ENCODE results near the gene TRIM40. TPM values are rescaled to one million over a fixed set of nuclear protein-coding genes. Genes with fewer than 3 reads are reported as not detected.
A peak's percentile ranks its signal among the peaks of the same experiment; 100 is the strongest.

The TRIM40 gene
- total and polyA plus RNA-seq, 2 of the 13 experiments (the other 11 are each of a cell fraction or from before 2014, with no cell fraction given): 0.58 TPM; not detected in 1

- TF ChIP-seq, protein P1, sequence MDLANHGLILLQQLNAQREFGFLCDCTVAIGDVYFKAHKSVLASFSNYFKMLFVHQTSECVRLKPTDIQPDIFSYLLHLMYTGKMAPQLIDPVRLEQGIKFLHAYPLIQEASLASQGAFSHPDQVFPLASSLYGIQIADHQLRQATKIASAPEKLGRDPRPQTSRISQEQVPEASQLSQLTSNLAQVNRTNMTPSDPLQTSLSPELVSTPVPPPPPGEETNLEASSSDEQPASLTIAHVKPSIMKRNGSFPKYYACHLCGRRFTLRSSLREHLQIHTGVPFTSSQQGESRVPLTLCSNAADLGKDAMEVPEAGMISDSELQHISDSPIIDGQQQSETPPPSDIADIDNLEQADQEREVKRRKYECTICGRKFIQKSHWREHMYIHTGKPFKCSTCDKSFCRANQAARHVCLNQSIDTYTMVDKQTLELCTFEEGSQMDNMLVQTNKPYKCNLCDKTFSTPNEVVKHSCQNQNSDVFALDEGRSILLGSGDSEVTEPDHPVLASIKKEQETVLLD (CRISPR knock-in tag; IDR thresholded peaks at IDR 0.05; ENCODE audit: low read depth): no peak
- no peak for TF ChIP-seq KAT2B (IDR thresholded peaks at IDR 0.05; ENCODE audit: borderline replicate concordance, low read depth, low read length)
- 0 out of 2 replicates have a peak, but pooled peaks have one; percentile 18 for TF ChIP-seq ZSCAN21 (CRISPR knock-in tag; IDR thresholded peaks at IDR 0.05; ENCODE audit: borderline replicate concordance)
- TF ChIP-seq TFDP2 (CRISPR knock-in tag; IDR thresholded peaks at IDR 0.05): no peak
- TF ChIP-seq GFI1 (CRISPR knock-in tag; IDR thresholded peaks at IDR 0.05; ENCODE audit: borderline replicate concordance): no peak
- TF ChIP-seq RBFOX2 (IDR thresholded peaks at IDR 0.05; ENCODE audit: low read depth, low read length): no peak
- TF ChIP-seq HIVEP1 (CRISPR knock-in tag; IDR thresholded peaks at IDR 0.05): no peak
- TF ChIP-seq, protein P2, sequence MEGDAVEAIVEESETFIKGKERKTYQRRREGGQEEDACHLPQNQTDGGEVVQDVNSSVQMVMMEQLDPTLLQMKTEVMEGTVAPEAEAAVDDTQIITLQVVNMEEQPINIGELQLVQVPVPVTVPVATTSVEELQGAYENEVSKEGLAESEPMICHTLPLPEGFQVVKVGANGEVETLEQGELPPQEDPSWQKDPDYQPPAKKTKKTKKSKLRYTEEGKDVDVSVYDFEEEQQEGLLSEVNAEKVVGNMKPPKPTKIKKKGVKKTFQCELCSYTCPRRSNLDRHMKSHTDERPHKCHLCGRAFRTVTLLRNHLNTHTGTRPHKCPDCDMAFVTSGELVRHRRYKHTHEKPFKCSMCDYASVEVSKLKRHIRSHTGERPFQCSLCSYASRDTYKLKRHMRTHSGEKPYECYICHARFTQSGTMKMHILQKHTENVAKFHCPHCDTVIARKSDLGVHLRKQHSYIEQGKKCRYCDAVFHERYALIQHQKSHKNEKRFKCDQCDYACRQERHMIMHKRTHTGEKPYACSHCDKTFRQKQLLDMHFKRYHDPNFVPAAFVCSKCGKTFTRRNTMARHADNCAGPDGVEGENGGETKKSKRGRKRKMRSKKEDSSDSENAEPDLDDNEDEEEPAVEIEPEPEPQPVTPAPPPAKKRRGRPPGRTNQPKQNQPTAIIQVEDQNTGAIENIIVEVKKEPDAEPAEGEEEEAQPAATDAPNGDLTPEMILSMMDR (CRISPR knock-in tag; IDR thresholded peaks at IDR 0.05): no peak
- no peak for TF ChIP-seq TBX3 (IDR thresholded peaks at IDR 0.05; ENCODE audit: borderline replicate concordance)
- no peak for TF ChIP-seq ZBTB37 (CRISPR knock-in tag; IDR thresholded peaks at IDR 0.05)
- no peak for TF ChIP-seq POGZ (CRISPR knock-in tag; IDR thresholded peaks at IDR 0.05)
- no peak for TF ChIP-seq ZNF160 (CRISPR knock-in tag; IDR thresholded peaks at IDR 0.05)
- TF ChIP-seq ZNF569 (CRISPR knock-in tag; IDR thresholded peaks at IDR 0.05; ENCODE audit: borderline replicate concordance): no peak
- TF ChIP-seq ZNF12 (CRISPR knock-in tag; IDR thresholded peaks at IDR 0.05): no peak
- TF ChIP-seq, protein P3, sequence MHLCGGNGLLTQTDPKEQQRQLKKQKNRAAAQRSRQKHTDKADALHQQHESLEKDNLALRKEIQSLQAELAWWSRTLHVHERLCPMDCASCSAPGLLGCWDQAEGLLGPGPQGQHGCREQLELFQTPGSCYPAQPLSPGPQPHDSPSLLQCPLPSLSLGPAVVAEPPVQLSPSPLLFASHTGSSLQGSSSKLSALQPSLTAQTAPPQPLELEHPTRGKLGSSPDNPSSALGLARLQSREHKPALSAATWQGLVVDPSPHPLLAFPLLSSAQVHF (CRISPR knock-in tag; IDR thresholded peaks at IDR 0.05): no peak
- TF ChIP-seq, protein P4, sequence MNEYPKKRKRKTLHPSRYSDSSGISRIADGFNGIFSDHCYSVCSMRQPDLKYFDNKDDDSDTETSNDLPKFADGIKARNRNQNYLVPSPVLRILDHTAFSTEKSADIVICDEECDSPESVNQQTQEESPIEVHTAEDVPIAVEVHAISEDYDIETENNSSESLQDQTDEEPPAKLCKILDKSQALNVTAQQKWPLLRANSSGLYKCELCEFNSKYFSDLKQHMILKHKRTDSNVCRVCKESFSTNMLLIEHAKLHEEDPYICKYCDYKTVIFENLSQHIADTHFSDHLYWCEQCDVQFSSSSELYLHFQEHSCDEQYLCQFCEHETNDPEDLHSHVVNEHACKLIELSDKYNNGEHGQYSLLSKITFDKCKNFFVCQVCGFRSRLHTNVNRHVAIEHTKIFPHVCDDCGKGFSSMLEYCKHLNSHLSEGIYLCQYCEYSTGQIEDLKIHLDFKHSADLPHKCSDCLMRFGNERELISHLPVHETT (CRISPR knock-in tag; conservative IDR thresholded peaks at IDR 0.05): no peak
- no peak for TF ChIP-seq ZNF766 (CRISPR knock-in tag; IDR thresholded peaks at IDR 0.05; ENCODE audit: borderline replicate concordance)
- TF ChIP-seq ZNF33B (CRISPR knock-in tag; IDR thresholded peaks at IDR 0.05): no peak
- no peak for TF ChIP-seq PAXIP1 (CRISPR knock-in tag; conservative IDR thresholded peaks at IDR 0.05)
These were observed at the start of gene TRIM40 (continued) for GRCh38 chr6:30135757-30136156.

Data from HepG2 (cell line).